ENCODE measurements around the gene VWA3B. TPM values are rescaled to one million over a fixed set of nuclear protein-coding genes. Genes with fewer than 3 reads are reported as not detected.

Gene VWA3B
- total RNA-seq, 1 donor from 2014 or later = not detected

- FAIRE-seq (no peak), DNase-seq (ENCODE audit: low read depth) (no peak)
- no peak for TF ChIP-seq CTCF (IDR thresholded peaks at IDR 0.05; ENCODE audit: insufficient read depth, low read length, severe bottlenecking)
- no peaks in the 10 kb centered on the region for H3K27me3 ChIP-seq (ENCODE audit: control insufficient read depth, insufficient read depth, low read length)
- H3K4me3 ChIP-seq (ENCODE audit: low read depth, low read length) = no peak overlapping the region
- no peaks in the 10 kb centered on the region for H3K36me3 ChIP-seq (ENCODE audit: control insufficient read depth, insufficient read depth, low read length)
Measured at GRCh38 chr2:98155291-98155690, 68.3 kb downstream of the VWA3B start.

DNA sequence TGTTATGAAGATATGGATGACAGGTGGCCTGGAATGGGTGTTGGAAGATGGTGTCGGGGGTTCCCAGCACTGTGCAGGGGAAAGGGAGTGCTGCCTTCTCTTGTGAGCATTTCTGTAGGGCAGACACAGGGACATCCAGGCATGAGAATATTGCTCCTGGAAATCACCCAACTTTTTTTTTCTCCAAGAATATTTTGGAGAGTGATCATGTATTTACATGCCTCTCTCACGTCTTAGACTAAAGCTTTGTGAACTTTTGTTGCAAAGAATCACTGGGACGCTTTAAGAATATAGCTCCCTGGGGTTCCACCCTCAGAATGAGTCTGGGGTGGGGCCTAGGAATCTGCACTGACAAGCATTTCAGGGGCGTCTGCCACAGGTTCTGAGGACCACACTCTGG is 68.7 kb downstream of the VWA3B start:
- Histone ChIP-seq H3K27me3 (ENCODE audit: control insufficient read depth, insufficient read depth, low read length) (no peaks in the 10 kb centered on the region), H3K4me3 (ENCODE audit: low read depth, low read length) (no peak overlapping the region), H3K36me3 (ENCODE audit: control insufficient read depth, insufficient read depth, low read length) (no peaks in the 10 kb centered on the region)
- peak; percentile 65 for DNase-seq (ENCODE audit: low read depth)
- no peak for FAIRE-seq
- TF ChIP-seq CTCF (IDR thresholded peaks at IDR 0.05; ENCODE audit: insufficient read depth, low read length, severe bottlenecking) = no peak

DNA sequence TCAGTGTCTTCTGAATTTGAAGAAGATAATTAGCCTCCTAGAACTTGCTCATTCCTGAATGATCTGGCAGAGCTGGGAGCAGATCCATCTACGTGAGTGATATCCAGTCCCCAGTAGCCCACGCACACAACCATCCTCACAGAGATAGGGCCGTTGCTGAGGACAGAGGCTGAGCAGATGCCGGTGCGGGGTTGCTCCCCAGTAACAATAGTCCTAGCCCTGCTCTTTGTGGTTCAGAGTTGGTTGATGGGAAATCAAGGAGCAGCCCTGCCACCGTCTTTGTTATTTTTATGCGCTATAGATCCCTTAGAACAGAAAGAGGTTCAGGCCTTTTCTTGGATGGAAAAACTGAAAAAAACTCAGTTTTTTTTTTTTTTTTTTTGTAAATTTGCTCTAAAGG is 69.3 kb downstream of the VWA3B start:
- no peak overlapping the region for H3K4me3 ChIP-seq (ENCODE audit: low read depth, low read length)
- no peak for FAIRE-seq
- TF ChIP-seq CTCF (IDR thresholded peaks at IDR 0.05; ENCODE audit: insufficient read depth, low read length, severe bottlenecking) = no peak
- no peak for DNase-seq (ENCODE audit: low read depth)
- H3K36me3 ChIP-seq (ENCODE audit: control insufficient read depth, insufficient read depth, low read length) = no peaks in the 10 kb centered on the region
- no peaks in the 10 kb centered on the region for H3K27me3 ChIP-seq (ENCODE audit: control insufficient read depth, insufficient read depth, low read length)

- DNase-seq (ENCODE audit: low read depth) = no peak
- no peak overlapping the region for H3K4me3 ChIP-seq (ENCODE audit: low read depth, low read length)
- FAIRE-seq = no peak
- TF ChIP-seq CTCF (IDR thresholded peaks at IDR 0.05; ENCODE audit: insufficient read depth, low read length, severe bottlenecking) = no peak
- H3K27me3 ChIP-seq (ENCODE audit: control insufficient read depth, insufficient read depth, low read length) = no peaks in the 10 kb centered on the region
- H3K36me3 ChIP-seq (ENCODE audit: control insufficient read depth, insufficient read depth, low read length) = no peaks in the 10 kb centered on the region
Measured at GRCh38 chr2:98157557-98157956, 70.6 kb downstream of the VWA3B start.

DNA sequence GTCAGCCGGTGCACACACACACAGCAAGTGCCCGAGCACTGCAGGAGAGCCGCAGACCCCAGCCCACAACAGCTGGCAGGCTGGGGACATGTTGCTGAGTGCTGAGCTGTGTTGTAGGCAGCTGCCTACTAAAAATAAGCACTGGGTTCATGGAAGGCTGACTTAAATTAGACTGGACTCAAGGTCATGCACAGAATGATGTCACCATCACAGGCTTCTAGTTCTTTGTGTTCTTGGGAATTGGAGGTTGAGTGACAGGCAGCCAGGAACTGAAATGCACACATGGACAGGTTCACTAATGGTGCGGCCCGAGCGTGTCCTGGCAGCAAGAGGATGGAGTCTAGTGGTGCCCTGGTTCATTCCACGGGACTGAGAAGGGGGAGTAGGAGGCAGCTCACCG is 71.3 kb downstream of the VWA3B start:
- H3K27me3 ChIP-seq (ENCODE audit: control insufficient read depth, insufficient read depth, low read length) = no peaks in the 10 kb centered on the region
- no peaks in the 10 kb centered on the region for H3K36me3 ChIP-seq (ENCODE audit: control insufficient read depth, insufficient read depth, low read length)
- no peak for FAIRE-seq
- no peak overlapping the region for H3K4me3 ChIP-seq (ENCODE audit: low read depth, low read length)
- DNase-seq (ENCODE audit: low read depth) = no peak
- TF ChIP-seq CTCF (IDR thresholded peaks at IDR 0.05; ENCODE audit: insufficient read depth, low read length, severe bottlenecking) = no peak

DNA sequence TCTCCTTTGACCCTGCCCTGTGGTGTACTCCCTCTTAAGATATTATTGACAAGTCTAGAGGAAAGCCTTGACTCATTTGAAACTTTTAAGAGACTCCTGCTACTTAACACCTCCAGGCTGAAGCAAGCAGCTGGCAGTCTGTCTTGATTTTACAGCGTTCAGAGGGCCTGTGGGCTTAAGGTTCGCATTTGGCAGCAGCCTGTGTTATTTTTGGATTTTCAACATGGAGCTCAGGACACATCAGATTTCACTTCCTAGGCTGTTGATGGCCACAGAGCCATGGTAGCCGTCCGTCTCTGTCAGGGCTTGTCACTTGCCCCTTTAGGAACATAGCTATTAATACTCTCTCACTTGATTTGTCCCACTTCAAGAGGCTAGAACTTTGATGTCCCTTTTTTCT is 73.6 kb downstream of the VWA3B start:
- no peaks in the 10 kb centered on the region for H3K27me3 ChIP-seq (ENCODE audit: control insufficient read depth, insufficient read depth, low read length)
- H3K4me3 ChIP-seq (ENCODE audit: low read depth, low read length) = no peak overlapping the region
- FAIRE-seq (no peak), DNase-seq (ENCODE audit: low read depth) (no peak)
- no peak for TF ChIP-seq CTCF (IDR thresholded peaks at IDR 0.05; ENCODE audit: insufficient read depth, low read length, severe bottlenecking)
- no peaks in the 10 kb centered on the region for H3K36me3 ChIP-seq (ENCODE audit: control insufficient read depth, insufficient read depth, low read length)

Data from bronchial epithelial cell (primary cell).